Renal cortical epithelial cell (primary cell): ENCODE results near the gene HCAR1. TPM values are rescaled to one million over a fixed set of nuclear protein-coding genes. Genes with fewer than 3 reads are reported as not detected.
"Not testable (repeated sequence)": the region's sequence is repeated elsewhere in the genome, so short reads cannot be mapped to it uniquely, and the experiment has no call there.

Experiments used
- DNase-seq: peaks from one replicate; pipeline ENCODE4 v3.0.0-alpha.2; 2011; ENCODE audit warnings: low read depth
- total RNA-seq: library from RNA; depleted of rRNA; stranded (reverse); fragments of >200 nt; gene quantifications from 2 replicates; pipeline ENCODE4 v1.2.3, GENCODE V29; 2014

The HCAR1 gene
- 0.60 and 0.87 TPM in 2 replicates for total RNA-seq

GRCh38 chr12:122730215-122731014 is at the start of gene HCAR1:
Gene HCAR1, minus strand, starts transcription at chr12:122730844. Its CDS starts 505 bp downstream, at chr12:122730339.
- peak; percentile 40 for DNase-seq

DNA sequence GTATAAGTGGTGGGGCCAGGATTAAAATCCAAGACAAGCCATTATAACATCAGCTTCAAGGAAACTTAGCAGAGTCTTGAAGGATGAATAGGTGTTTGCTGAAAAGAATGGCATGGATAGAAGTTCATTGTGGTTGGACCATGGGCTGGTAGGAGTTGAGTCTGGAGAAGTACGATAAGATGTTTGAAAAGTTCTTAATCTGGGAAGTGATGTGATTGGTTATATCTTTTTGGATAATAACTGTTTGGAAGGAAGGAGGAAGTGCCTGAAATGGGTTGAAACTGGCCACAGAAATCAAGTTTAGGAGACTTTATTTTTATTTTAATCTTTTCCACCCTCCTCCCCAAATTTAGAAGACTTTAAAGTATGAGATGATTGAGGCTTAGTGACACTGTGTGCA is 26.9 kb upstream of the HCAR1 start:
- no peak for DNase-seq

DNA sequence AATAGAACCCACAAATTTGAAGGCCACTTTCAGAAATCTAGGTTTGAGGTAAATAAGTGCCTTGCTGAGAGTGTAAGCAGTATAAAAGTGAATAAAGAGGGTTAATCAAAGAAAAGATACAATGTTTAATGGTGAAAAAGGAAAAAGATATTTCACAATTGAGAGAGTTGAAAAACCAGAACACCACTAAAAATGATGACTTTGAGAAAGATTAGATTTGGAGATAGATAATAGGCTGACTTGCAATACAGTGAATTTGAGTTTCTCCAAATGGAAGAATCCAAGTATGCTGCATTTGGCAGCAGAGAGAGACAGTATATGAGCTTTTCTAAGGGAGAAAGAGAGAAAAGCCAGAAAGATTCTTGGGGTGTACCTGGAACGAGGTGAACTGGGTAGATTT is 24.1 kb upstream of the HCAR1 start:
- DNase-seq: no peak

GRCh38 chr12:122753319-122753650 is 22.6 kb upstream of the HCAR1 start:
- DNase-seq: peak; percentile 24

DNA sequence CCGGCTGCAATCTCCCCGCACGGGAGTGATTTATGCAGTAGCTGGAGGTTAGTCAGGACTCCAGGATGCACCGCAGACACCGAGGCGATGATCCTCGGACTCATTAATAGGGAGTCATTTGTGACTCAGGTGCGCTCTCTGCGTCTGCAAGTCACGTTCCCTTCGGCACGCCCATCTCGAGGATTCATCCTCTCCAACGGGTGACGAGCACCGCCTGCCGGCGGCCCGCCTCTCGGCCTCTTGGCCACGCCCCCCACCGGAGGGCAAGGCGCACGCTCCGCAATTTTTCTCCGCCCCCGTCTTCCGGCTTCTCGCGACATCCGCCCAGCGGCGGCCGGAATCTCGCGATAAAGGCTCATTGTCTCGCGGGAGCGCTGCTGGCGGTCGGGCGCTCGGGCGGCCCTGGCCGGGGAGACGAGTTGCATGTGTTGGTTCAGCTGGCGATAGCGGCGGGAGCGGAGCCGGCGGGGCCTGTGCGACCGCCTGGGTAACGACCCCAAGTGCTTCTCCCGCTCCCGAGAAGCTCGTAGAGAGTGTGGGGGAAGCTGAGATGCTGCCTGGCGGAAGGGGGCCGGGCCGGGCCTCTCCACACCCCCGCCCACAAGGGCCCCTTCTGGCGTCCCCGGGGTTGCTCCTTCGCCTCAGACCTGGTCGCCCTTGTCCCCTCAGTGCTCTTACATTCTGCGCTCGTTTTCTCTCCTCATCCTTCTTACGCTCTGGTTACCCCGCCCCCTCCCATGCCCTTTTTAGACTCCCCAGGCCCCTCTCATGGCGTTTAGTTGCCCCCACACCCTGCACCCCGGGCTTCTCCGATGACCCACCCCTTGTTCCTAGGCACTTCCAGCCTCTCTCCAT is 22.0 kb upstream of the HCAR1 start, which contains the start of gene DENR:
TSS of gene DENR (plus strand) at position 361 of the 855 bp plus-strand sequence. CDS start 878 bp downstream, outside the sequence.
- peak; percentile 97 for DNase-seq

- not testable (repeated sequence) for DNase-seq
These were observed 20.3 kb upstream of the HCAR1 start for GRCh38 chr12:122750781-122751515.

GRCh38 chr12:122749569-122750332 is 19.1 kb upstream of the HCAR1 start:
- no peak for DNase-seq

DNA sequence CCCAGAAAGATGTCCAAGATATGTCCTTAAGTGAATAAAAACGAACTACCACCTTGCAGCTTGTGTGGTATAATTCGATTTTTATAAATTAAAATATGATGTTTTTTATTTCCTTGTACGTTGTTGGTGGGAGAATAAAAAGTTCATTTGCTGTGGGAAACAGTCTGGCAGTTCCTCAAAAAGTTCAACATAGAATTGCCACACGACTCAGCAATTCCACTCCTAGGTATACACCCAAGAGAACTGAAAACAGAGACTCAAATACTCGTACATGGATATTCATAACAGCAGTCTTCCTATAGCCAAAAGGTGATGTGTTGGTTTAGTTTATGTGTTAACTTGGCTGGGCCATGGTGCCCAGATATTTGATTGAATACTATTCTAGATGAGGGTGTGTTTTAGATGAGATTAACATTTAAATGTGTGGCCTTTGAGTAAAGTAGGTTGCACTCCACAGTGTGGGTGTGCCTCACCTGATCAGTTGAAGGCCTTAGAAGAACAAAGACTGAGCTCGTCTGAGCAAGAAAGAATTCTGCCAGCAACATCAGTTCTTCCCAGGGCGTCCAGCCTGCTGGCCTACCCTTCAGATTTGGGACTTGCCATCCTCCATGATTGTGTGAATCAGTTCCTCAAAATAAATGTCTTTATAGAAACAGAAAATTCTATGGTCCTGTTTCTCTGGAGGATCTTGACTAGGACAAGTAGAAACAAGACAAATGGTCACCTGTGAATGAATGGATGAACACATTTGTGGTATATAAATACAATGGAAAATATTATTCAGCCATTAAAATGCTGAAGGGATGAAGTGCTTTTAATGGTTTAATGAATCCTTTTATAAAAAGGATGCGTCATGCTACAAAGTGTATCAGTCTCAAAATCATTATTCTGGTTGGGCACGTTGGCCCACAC is 16.8 kb upstream of the HCAR1 start:
- DNase-seq: no peak

DNA sequence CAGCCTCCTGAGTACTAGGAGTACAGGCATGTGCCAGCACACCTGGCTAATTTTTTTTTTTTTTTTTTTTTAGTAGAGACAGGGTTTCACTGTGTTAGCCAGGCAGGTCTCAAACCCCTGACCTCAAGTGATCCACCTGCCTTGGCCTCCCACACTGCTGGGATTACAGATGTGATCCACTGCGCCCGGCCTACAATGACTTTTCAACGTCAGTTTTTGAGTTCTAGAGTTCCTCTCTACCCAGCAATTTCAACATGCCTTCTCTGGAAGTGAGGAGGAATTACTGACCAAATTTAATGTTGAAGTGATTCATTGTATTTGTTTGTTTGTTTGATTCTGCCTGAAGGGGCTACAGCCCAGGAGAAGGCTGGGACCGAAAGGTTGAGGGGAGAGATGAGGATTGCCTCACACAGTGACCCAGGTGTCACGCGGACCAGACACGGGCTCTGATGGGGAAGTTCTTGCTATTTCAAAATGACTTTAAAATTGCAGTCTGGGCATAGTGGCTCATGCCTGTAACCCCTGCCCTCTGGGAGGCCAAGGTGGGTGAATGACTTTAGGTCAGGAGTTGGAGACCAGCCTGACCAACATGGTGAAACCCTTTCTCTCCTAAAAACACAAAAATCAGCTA is 13.4 kb upstream of the HCAR1 start:
- no peak for DNase-seq

- DNase-seq: no peak
These were observed 9.7 kb upstream of the HCAR1 start for GRCh38 chr12:122740351-122740750.

DNA sequence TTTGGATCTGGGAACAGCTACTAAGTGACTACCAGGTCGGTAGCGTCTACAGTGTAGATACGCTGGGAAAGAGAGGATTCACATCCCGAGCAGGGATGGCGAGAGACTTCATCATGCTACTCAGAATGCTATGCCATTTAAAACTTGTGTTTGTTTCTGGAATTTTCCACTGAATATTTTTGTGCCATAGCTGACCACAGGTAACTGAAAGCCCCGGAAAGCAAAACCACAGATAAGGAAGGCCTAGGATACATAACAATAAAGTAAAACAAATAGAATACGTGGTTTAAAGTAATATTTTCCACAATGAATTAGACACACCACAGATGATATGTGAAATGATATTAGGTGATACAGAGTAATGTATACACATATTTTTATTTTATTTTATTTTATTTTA is 7.9 kb upstream of the HCAR1 start:
- DNase-seq: no peak

DNA sequence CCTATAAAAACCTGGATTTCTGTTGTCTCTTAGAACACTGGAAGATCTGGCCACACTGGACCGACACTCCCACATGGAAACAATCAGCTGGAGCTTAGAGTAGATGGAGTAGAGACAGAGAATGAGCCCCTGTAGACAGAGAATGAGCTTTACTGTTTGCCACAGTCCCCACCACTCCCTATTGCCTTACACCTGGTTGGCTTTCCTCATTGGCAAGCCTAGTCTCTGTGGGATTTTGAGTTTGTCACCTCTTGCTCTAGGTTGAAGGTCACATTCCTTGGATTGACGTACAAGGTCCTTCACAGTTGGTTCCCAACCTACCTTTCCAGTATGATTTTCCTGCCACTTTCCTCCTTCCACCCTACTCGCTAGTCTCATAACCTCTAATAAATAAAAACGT is 2.0 kb upstream of the HCAR1 start:
- no peak for DNase-seq

- no peak for DNase-seq
These were observed 1.5 kb upstream of the HCAR1 start for GRCh38 chr12:122732170-122732569.

GRCh38 chr12:122729583-122730214 is 945 bp downstream of the HCAR1 start:
- no peak for DNase-seq

DNA sequence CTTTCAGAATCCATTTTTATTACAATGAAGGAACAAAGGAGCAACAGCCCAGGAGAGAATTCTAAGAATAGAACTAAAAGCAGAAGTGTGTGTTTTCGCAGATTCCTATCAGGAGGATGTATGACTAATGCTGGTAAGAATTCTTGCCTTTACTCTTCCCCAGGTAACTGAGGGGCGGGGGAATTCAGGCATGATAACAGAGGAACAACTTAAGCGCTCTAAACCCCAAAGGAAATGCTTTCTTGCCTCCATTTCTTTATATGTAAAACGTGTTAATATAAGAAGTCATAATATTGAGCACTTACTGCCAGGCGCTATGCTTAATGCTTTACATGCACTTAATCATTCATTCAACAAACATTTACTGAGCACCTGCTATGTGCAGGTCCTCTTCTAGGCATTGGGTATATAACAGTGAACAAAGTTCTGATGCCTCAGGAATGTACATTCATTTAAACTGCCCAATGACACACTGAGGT is 4.5 kb downstream of the HCAR1 start:
- DNase-seq: peak; percentile 88

GRCh38 chr12:122725452-122726079 is 5.1 kb downstream of the HCAR1 start:
- DNase-seq: no peak

- no peak for DNase-seq
These were observed 5.9 kb downstream of the HCAR1 start for GRCh38 chr12:122724641-122725243.

DNA sequence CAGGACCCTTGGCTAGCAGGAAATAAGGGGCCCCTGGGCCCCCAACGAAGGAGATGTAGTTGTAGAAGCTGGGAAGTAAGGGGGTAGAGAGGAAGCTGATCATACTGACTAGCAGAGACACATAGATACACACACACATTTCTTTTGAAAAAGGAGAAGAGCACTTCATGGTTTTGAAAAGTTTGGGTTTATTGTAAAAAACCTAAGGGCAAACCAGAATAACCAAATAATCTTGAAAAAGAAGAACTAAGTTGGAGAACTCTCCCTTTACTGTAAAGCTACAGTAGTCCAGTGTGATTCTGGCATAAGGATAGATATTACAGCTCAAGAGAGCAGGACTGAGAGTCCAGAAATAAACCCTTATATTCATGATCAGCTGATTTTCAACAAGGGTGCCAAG is 8.3 kb downstream of the HCAR1 start:
- no peak for DNase-seq
